GM19452 (cell line): ENCODE data around the gene BMERB1.
"Not testable (repeated sequence)": the region's sequence is repeated elsewhere in the genome, so short reads cannot be mapped to it uniquely, and the experiment has no call there.

ENCODE experiments used
- ATAC-seq: cut with Tn5 transposase; IDR thresholded peaks from one replicate; pipeline ENCODE4 v1.9.1; 2021; ENCODE audit not compliant: unreplicated experiment

The BMERB1 gene

GRCh38 chr16:15422222-15422621, 12.2 kb upstream of the BMERB1 start:
- no peak for ATAC-seq

- ATAC-seq: no peak
Observed at GRCh38 chr16:15425861-15426260, 8.5 kb upstream of the BMERB1 start.

GRCh38 chr16:15426796-15427195, 7.6 kb upstream of the BMERB1 start:
- no peak for ATAC-seq

GRCh38 chr16:15427648-15428239, 6.6 kb upstream of the BMERB1 start:
- no peak for ATAC-seq

GRCh38 chr16:15430884-15431283, 3.5 kb upstream of the BMERB1 start:
- ATAC-seq: not testable (repeated sequence)

- no peak for ATAC-seq
Observed at GRCh38 chr16:15434079-15434424, 336 bp upstream of the BMERB1 start.

GRCh38 chr16:15435216-15435864, 952 bp downstream of the BMERB1 start:
- ATAC-seq: no peak

- ATAC-seq: no peak
Observed at GRCh38 chr16:15439102-15439501, 4.7 kb downstream of the BMERB1 start.

GRCh38 chr16:15439521-15439920, 5.1 kb downstream of the BMERB1 start:
- no peak for ATAC-seq

GRCh38 chr16:15440852-15441251, 6.5 kb downstream of the BMERB1 start:
- no peak for ATAC-seq

- ATAC-seq: not testable (repeated sequence)
Observed at GRCh38 chr16:15442140-15442539, 7.8 kb downstream of the BMERB1 start.

GRCh38 chr16:15443753-15444152, 9.4 kb downstream of the BMERB1 start:
- ATAC-seq: no peak

- no peak for ATAC-seq
Observed at GRCh38 chr16:15444264-15444663, 9.9 kb downstream of the BMERB1 start.

- ATAC-seq: no peak
Observed at GRCh38 chr16:15445450-15445849, 11.1 kb downstream of the BMERB1 start.

- ATAC-seq: no peak
Observed at GRCh38 chr16:15446901-15447300, 12.5 kb downstream of the BMERB1 start.

GRCh38 chr16:15450624-15451023, 16.2 kb downstream of the BMERB1 start:
- ATAC-seq: no peak

- no peak for ATAC-seq
Observed at GRCh38 chr16:15451098-15451731, 16.8 kb downstream of the BMERB1 start.

GRCh38 chr16:15452246-15452855, 18.0 kb downstream of the BMERB1 start:
- ATAC-seq: no peak

- not testable (repeated sequence) for ATAC-seq
Observed at GRCh38 chr16:15453296-15453695, 18.9 kb downstream of the BMERB1 start.

GRCh38 chr16:15454933-15455332, 20.5 kb downstream of the BMERB1 start:
- ATAC-seq: not testable (repeated sequence)

- ATAC-seq: no peak
Observed at GRCh38 chr16:15457400-15457799, 23.0 kb downstream of the BMERB1 start.

GRCh38 chr16:15457958-15458357, 23.6 kb downstream of the BMERB1 start:
- ATAC-seq: no peak
